Dedifferentiated amniotic fluid mesenchymal stem cell (primary cell): ENCODE results near the gene NCAPD2.
A peak's percentile ranks its signal among the peaks of the same experiment; 100 is the strongest.
"Not testable (repeated sequence)": the region's sequence is repeated elsewhere in the genome, so short reads cannot be mapped to it uniquely, and the experiment has no call there.

Experiments
- DNase-seq: peaks from one replicate; pipeline ENCODE4 v3.0.0-alpha.2; 2016; ENCODE audit errors: extremely low spot score

NCAPD2 gene

GRCh38 chr12:6463216-6463615, 30.7 kb upstream of the NCAPD2 start:
- no peak for DNase-seq

- DNase-seq: no peak
Observed at GRCh38 chr12:6463858-6464257, 30.0 kb upstream of the NCAPD2 start.

GRCh38 chr12:6464531-6464930, 29.4 kb upstream of the NCAPD2 start:
- no peak for DNase-seq

- peak; percentile 71 for DNase-seq
Observed at GRCh38 chr12:6465467-6466183, 28.3 kb upstream of the NCAPD2 start.

- DNase-seq: no peak
Observed at GRCh38 chr12:6466184-6466573, 27.7 kb upstream of the NCAPD2 start.

- DNase-seq: not testable (repeated sequence)
Observed at GRCh38 chr12:6466751-6467150, 27.2 kb upstream of the NCAPD2 start.

GRCh38 chr12:6467571-6468282, 26.2 kb upstream of the NCAPD2 start:
- DNase-seq: not testable (repeated sequence)

GRCh38 chr12:6468283-6468575, 25.7 kb upstream of the NCAPD2 start:
- DNase-seq: no peak

GRCh38 chr12:6469092-6469491, 24.8 kb upstream of the NCAPD2 start:
- DNase-seq: no peak

GRCh38 chr12:6469609-6470374, 24.1 kb upstream of the NCAPD2 start:
- DNase-seq: no peak

GRCh38 chr12:6470375-6471163, 23.3 kb upstream of the NCAPD2 start, which contains the start of gene VAMP1:
Gene VAMP1, minus strand, starts transcription at chr12:6470677. Its CDS starts 146 bp downstream, at chr12:6470531.
- DNase-seq: peak; percentile 94

GRCh38 chr12:6471989-6472360, 21.9 kb upstream of the NCAPD2 start:
- DNase-seq: no peak

- no peak for DNase-seq
Observed at GRCh38 chr12:6472491-6472890, 21.4 kb upstream of the NCAPD2 start.

- not testable (repeated sequence) for DNase-seq
Observed at GRCh38 chr12:6475233-6475975, 18.5 kb upstream of the NCAPD2 start.

GRCh38 chr12:6476489-6476888, 17.4 kb upstream of the NCAPD2 start:
- peak; percentile 59 for DNase-seq

GRCh38 chr12:6477601-6478377, 16.1 kb upstream of the NCAPD2 start:
- not testable (repeated sequence) for DNase-seq

GRCh38 chr12:6478416-6478815, 15.5 kb upstream of the NCAPD2 start:
- no peak for DNase-seq

- no peak for DNase-seq
Observed at GRCh38 chr12:6488240-6488639, 5.7 kb upstream of the NCAPD2 start.

- no peak for DNase-seq
Observed at GRCh38 chr12:6489449-6489848, 4.5 kb upstream of the NCAPD2 start.

- DNase-seq: not testable (repeated sequence)
Observed at GRCh38 chr12:6490673-6491072, 3.2 kb upstream of the NCAPD2 start.
